PC-9 (cell line): ENCODE results near the gene ATP8B1.

Experiments
- EZH2 ChIP-seq: fragments of 200-600 bp; sonication (generic); IDR thresholded peaks from 2 replicates; pipeline ENCODE4 v1.8.0; 2017; ENCODE audit warnings: antibody characterized with exemption, low read depth
- TF ChIP-seq, protein P1 (sequence below): fragments of 200-600 bp; sonication (generic); conservative IDR thresholded peaks from 2 replicates; pipeline ENCODE4 v1.6.1; 2017; ENCODE audit warnings: mixed run types, antibody characterized with exemption, mild to moderate bottlenecking, moderate library complexity

DNA sequence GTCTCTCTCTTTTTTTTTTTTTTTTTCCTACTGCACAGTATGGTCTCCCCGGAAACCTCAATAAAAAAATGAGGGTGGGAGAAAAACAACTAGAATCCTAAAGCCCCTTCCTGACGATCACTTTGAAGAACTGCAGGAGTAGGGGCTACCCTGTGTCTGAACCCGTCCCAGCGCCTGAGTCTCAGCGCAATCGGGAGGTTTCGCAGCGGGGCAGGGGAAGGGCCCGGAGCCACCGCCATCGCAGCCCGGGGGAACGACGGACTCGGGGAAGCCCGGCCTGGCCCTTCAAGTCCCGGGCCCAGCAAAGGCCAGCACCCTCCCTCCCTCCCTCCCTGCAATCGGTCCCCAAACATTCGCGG, 181.9 kb downstream of the ATP8B1 start:
- TF ChIP-seq, protein P1, sequence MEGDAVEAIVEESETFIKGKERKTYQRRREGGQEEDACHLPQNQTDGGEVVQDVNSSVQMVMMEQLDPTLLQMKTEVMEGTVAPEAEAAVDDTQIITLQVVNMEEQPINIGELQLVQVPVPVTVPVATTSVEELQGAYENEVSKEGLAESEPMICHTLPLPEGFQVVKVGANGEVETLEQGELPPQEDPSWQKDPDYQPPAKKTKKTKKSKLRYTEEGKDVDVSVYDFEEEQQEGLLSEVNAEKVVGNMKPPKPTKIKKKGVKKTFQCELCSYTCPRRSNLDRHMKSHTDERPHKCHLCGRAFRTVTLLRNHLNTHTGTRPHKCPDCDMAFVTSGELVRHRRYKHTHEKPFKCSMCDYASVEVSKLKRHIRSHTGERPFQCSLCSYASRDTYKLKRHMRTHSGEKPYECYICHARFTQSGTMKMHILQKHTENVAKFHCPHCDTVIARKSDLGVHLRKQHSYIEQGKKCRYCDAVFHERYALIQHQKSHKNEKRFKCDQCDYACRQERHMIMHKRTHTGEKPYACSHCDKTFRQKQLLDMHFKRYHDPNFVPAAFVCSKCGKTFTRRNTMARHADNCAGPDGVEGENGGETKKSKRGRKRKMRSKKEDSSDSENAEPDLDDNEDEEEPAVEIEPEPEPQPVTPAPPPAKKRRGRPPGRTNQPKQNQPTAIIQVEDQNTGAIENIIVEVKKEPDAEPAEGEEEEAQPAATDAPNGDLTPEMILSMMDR = no peak
- no peak for TF ChIP-seq EZH2
